Measurements from ENCODE around the gene ZBP1. TPM values are rescaled to one million over a fixed set of nuclear protein-coding genes. Genes with fewer than 3 reads are reported as not detected.

The ZBP1 gene
- total RNA-seq, 4 donors from 2014 or later = 0.78 to 3.6 TPM; not detected in 2

DNA sequence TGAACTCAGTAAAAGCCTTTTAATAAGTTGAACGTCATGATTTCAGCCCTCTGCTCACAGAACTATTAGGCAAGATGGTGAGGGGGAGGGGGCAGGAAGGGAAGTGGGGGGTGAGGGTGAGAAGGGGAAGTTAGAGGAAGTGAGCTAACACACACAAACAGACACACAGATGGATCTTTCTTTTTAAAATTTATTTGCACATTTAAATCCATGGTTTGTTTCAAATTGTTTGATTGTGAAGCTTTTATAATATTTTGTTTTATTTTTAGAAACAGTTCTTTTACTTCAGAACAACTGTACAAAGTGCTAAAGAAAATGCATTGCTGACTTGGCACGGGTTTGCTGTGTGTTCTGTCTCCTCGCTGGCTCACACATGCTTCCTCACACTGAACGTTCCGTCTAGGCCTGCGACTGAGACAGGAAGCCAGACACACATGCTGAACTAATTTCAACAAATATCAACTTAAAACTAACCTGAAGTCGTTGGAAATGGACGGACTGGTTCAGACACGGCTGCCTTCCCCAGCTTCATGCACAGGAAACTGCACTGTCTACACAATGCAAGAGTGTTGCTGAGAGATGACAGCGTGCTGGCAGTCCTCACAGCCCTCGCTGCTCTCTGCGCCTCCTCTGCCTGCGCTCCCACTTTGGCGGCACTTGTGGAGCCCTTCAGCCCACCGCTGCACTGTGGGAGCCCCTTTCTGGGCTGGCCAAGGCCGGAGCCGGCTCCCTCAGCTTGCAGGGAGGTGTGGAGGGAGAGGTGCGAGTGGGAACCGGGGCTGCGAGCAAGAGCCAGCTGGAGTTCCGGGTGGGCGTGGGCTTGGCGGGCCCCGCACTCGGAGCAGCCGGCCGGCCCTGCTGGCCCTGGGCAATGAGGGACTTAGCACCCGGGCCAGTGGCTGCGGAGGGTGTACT is 8.1 kb upstream of the ZBP1 start:
- Histone ChIP-seq H3K27me3 (no peaks in the 10 kb centered on the region), H3K36me3 (no peaks in the 10 kb centered on the region), H3K4me3 (no peak overlapping the region), H3K27ac (peak overlapping the region; percentile 52 to 82 (median 74)), H3K9me3 (peaks cover 0 to 13% (median 0%) of the 10 kb centered on the region in 4 donors), H3K4me1 (peaks cover 0 to 17% (median 4%) of the 10 kb centered on the region in 4 donors)
- TF ChIP-seq POLR2A (IDR thresholded peaks at IDR 0.05) (no peak), EP300 (IDR thresholded peaks at IDR 0.05) (no peak), CTCF (IDR thresholded peaks at IDR 0.05) (no peak)
- WGBS, 2 donors = 45 to 57% methylated on average over 19 to 25 of the region's 29 CpGs
- peak; percentile 37 to 75 for DNase-seq (ENCODE audit: low spot score in 2 of 2)

GRCh38 chr20:57627339-57627738 is 7.1 kb upstream of the ZBP1 start:
- DNase-seq (ENCODE audit: low spot score in 2 of 2) = no peak
- TF ChIP-seq EP300 (IDR thresholded peaks at IDR 0.05) = no peak
- no peak for TF ChIP-seq CTCF (IDR thresholded peaks at IDR 0.05)
- no peak for TF ChIP-seq POLR2A (IDR thresholded peaks at IDR 0.05)
- Histone ChIP-seq H3K4me1 (peaks cover 0 to 17% (median 4%) of the 10 kb centered on the region in 4 donors), H3K9me3 (peaks cover 0 to 13% (median 0%) of the 10 kb centered on the region in 4 donors), H3K27ac (peak overlapping the region; percentile 52 to 82 (median 74)), H3K4me3 (no peak overlapping the region), H3K36me3 (no peaks in the 10 kb centered on the region), H3K27me3 (no peaks in the 10 kb centered on the region)
- whole genome bisulfite sequencing, 2 donors = 83 to 100% methylated on average over 2 of the region's 2 CpGs

DNA sequence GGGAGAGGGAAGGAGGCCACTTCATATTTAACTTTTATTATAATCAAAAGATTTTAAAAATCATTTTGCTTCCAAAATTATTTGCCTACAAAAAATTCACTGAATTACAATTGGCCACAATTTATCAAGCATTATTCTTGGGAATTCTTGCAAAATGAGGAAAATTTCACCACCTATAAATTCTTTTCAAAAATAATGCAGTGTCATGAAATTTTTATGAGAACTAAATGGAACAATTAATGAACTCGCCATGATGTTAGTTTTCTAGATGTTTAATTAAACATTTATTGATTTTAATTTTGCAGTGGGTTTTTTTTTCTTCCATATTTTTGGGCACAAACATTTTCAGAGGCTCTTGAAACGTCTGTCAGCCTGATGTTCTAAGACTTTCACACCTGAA is 5.8 kb upstream of the ZBP1 start:
- 89 to 93% methylated on average over 2 of the region's 2 CpGs for WGBS, 2 donors
- no peak for TF ChIP-seq EP300 (IDR thresholded peaks at IDR 0.05)
- TF ChIP-seq CTCF (IDR thresholded peaks at IDR 0.05) = no peak
- TF ChIP-seq POLR2A (IDR thresholded peaks at IDR 0.05) = no peak
- Histone ChIP-seq H3K4me1 (peaks cover 0 to 19% (median 8%) of the 10 kb centered on the region in 4 donors), H3K4me3 (no peak overlapping the region), H3K27ac (no peak overlapping the region), H3K27me3 (no peaks in the 10 kb centered on the region), H3K9me3 (peaks cover 0 to 13% (median 0%) of the 10 kb centered on the region in 4 donors), H3K36me3 (no peaks in the 10 kb centered on the region)
- DNase-seq (ENCODE audit: low spot score in 2 of 2) = no peak

DNA sequence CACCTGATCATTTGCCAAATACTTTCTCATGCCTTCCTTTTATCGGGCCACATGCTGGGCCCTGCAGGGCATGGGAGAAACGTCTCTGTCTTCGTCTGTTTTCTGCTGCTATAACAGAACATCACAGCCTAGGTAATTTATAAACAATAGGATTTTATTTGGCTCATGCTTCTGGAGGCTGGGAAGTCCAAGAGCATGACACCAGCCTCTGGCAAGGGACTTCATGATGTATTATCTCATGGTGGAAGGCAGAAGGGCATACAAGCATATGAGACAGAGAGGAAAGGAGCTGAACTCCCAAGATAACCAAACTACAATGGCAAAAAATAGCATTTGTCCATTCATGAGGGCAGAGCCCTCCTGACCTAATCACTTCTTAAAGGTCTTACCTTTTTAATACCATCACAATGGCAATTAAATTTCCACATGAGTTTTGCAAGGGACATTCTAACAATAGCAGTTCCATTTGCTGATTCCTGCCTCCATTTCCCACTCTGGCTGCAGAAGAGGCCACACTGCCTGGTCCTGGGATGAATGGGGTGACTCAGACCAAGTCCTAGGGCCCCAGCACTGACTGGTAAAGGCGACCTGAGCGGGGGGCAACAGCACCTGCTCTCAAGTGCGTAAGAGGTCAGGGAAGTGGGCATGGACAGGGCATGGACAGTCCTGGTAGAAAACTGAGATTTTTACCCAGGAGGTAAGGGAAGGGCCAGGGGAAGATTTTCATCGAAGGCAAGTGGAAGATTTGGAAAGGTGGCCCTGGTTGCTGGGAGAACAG is 5.1 kb upstream of the ZBP1 start:
- Histone ChIP-seq H3K27me3 (no peaks in the 10 kb centered on the region), H3K9me3 (peaks cover 0 to 13% (median 0%) of the 10 kb centered on the region in 4 donors), H3K27ac (no peak overlapping the region), H3K36me3 (no peaks in the 10 kb centered on the region), H3K4me1 (peaks cover 0 to 19% (median 8%) of the 10 kb centered on the region in 4 donors), H3K4me3 (no peak overlapping the region)
- no peak for DNase-seq (ENCODE audit: low spot score in 2 of 2)
- no peak for TF ChIP-seq CTCF (IDR thresholded peaks at IDR 0.05)
- no peak for TF ChIP-seq POLR2A (IDR thresholded peaks at IDR 0.05)
- no peak for TF ChIP-seq EP300 (IDR thresholded peaks at IDR 0.05)
- 88 to 97% methylated on average over 7 of the region's 7 CpGs for WGBS, 2 donors
